Liver (tissue), 9 donors: ENCODE data around the gene AGPAT1. TPM values are rescaled to one million over a fixed set of nuclear protein-coding genes. Genes with fewer than 3 reads are reported as not detected.

ENCODE experiments used
- DNase-seq: peaks from one replicate; pipeline ENCODE4 v3.0.0-alpha.2; 2017; ENCODE audit warnings: low spot score
- H3K27ac ChIP-seq, 2 donors: one replicate each; pipeline ENCODE4 v1.7.0; 2013; ENCODE audit warnings: inconsistent platforms in 2 of 2, low read length in 2 of 2, control low read depth in 1 of 2, low read depth in 1 of 2, mild to moderate bottlenecking in 1 of 2
- H3K27me3 ChIP-seq, 4 donors: one replicate each; pipeline versions ENCODE4 v1.6.1 to v1.7.0; 2013; ENCODE audit warnings: low read length in 3 of 4, inconsistent platforms in 1 of 4, mild to moderate bottlenecking in 1 of 4, moderate library complexity in 1 of 4; ENCODE audit not compliant: control insufficient read depth in 4 of 4, insufficient read depth in 4 of 4
- H3K36me3 ChIP-seq, 4 donors: one replicate each; pipeline versions ENCODE4 v1.6.1 to v1.7.0; 2013; ENCODE audit warnings: low read length in 3 of 4, mild to moderate bottlenecking in 3 of 4, low read depth in 1 of 4, moderate library complexity in 1 of 4; ENCODE audit not compliant: control insufficient read depth in 4 of 4, insufficient read depth in 3 of 4
- H3K4me1 ChIP-seq, 4 donors: one replicate each; pipeline versions ENCODE4 v1.6.1 to v1.7.0; 2013; ENCODE audit warnings: low read length in 3 of 4, mild to moderate bottlenecking in 3 of 4, moderate library complexity in 1 of 4; ENCODE audit not compliant: control insufficient read depth in 4 of 4, insufficient read depth in 4 of 4
- H3K4me3 ChIP-seq, 3 donors: one replicate each; pipeline versions ENCODE4 v1.6.1 to v1.7.0; 2013; ENCODE audit warnings: low read length in 3 of 3, control low read depth in 1 of 3, low read depth in 1 of 3, mild to moderate bottlenecking in 1 of 3
- H3K9ac ChIP-seq, 2 donors: one replicate each; pipeline ENCODE4 v1.7.0; 2013; ENCODE audit warnings: low read length in 2 of 2, mild to moderate bottlenecking in 2 of 2, moderate library complexity in 2 of 2, control low read depth in 1 of 2, low read depth in 1 of 2
- H3K9me3 ChIP-seq, 4 donors: one replicate each; pipeline versions ENCODE4 v1.6.1 to v1.7.0; 2013; ENCODE audit warnings: low read length in 3 of 4; ENCODE audit not compliant: control insufficient read depth in 4 of 4
- ATF3 ChIP-seq: IDR thresholded peaks from 2 replicates; pipeline ENCODE4 v1.6.1; 2016; ENCODE audit warnings: antibody characterized with exemption
- EGR1 ChIP-seq, 2 donors: IDR thresholded peaks; 2 replicates each; pipeline ENCODE4 v1.6.1; 2016 to 2018; ENCODE audit warnings: antibody characterized with exemption in 2 of 2, low read depth in 2 of 2
- FOXA1 ChIP-seq: IDR thresholded peaks from 2 replicates; pipeline ENCODE4 v1.6.1; 2016; ENCODE audit warnings: antibody characterized with exemption
- FOXA2 ChIP-seq: IDR thresholded peaks from 2 replicates; pipeline ENCODE4 v1.6.1; 2016; ENCODE audit warnings: antibody characterized with exemption
- GABPA ChIP-seq, 2 donors: IDR thresholded peaks in 1 of 2; conservative IDR thresholded peaks in 1 of 2; 2 replicates each; pipeline ENCODE4 v1.6.1; 2016; ENCODE audit warnings: antibody characterized with exemption in 2 of 2, mild to moderate bottlenecking in 1 of 2, moderate library complexity in 1 of 2
- HNF4A ChIP-seq, 2 donors: conservative IDR thresholded peaks; 2 replicates each; pipeline ENCODE4 v1.6.1; 2016; ENCODE audit warnings: antibody characterized with exemption in 2 of 2, mild to moderate bottlenecking in 2 of 2
- HNF4G ChIP-seq: IDR thresholded peaks from 2 replicates; pipeline ENCODE4 v1.6.1; 2016; ENCODE audit warnings: antibody characterized with exemption
- JUND ChIP-seq, 2 donors: IDR thresholded peaks; 2 replicates each; pipeline ENCODE4 v1.6.1; 2016; ENCODE audit warnings: antibody characterized with exemption in 2 of 2
- MAX ChIP-seq: IDR thresholded peaks from 2 replicates; pipeline ENCODE4 v1.6.1; 2016; ENCODE audit warnings: antibody characterized with exemption
- NR2F2 ChIP-seq: IDR thresholded peaks from 2 replicates; pipeline ENCODE4 v1.6.1; 2016; ENCODE audit warnings: antibody characterized with exemption
- RAD21 ChIP-seq, 2 donors: IDR thresholded peaks; 2 replicates each; pipeline ENCODE4 v1.6.1; 2016; ENCODE audit warnings: antibody characterized with exemption in 2 of 2, mild to moderate bottlenecking in 2 of 2
- RXRA ChIP-seq, 2 donors: IDR thresholded peaks; 2 replicates each; pipeline ENCODE4 v1.6.1; 2017 to 2018; ENCODE audit warnings: antibody characterized with exemption in 2 of 2, mild to moderate bottlenecking in 1 of 2
- SP1 ChIP-seq: IDR thresholded peaks from 2 replicates; pipeline ENCODE4 v1.6.1; 2018; ENCODE audit warnings: antibody characterized with exemption, mild to moderate bottlenecking
- TAF1 ChIP-seq: conservative IDR thresholded peaks from 2 replicates; pipeline ENCODE4 v1.6.1; 2016; ENCODE audit warnings: antibody characterized with exemption, mild to moderate bottlenecking
- YY1 ChIP-seq: IDR thresholded peaks from 2 replicates; pipeline ENCODE4 v1.6.1; 2016; ENCODE audit warnings: antibody characterized with exemption, mild to moderate bottlenecking
- WGBS: extraction: QIAGEN DNeasy Blood & Tissue Kit; methylation state at CpG from one replicate; pipeline ENCODE4 v1.1.7; 2013; 5-methylcytosine and 5-hydroxymethylcytosine counted together
- polyA plus RNA-seq, 2 donors: library from polyadenylated mRNA; stranded (reverse) in 1 of 2; unstranded in 1 of 2; fragments of 200-250 nt in 1 of 2; fragments of >200 nt in 1 of 2; fragmentation: Nextera tagmentation in 1 of 2; extraction: Ambion mirVana in 1 of 2; gene quantifications; one replicate each; pipeline versions ENCODE4 v1.2.1 to v1.2.3, GENCODE V29; 2013 to 2015
- total RNA-seq, 2 donors: library from RNA; depleted of rRNA; stranded (reverse); fragments of >200 nt; gene quantifications; one replicate each; pipeline ENCODE4 v1.2.3, GENCODE V29; 2014
- TF ChIP-seq, protein P1 (sequence below): IDR thresholded peaks from 2 replicates; pipeline ENCODE4 v1.6.1; 2016; ENCODE audit warnings: antibody characterized with exemption
- TF ChIP-seq, protein P2 (sequence below): fragments of 150-350 bp; IDR thresholded peaks from 2 replicates; pipeline ENCODE4 v1.5.1; 2017; ENCODE audit warnings: improper control_type of control experiment, low read depth, low read length; ENCODE audit not compliant: missing input control
- donor health status: healthy.
- donor health status: healthy.
- donor health status: healthy.
- donor health status: healthy.
- donor health status: healthy.

Gene AGPAT1
- total and polyA plus RNA-seq, 4 donors, result 10.4 to 45.1 (median 17.5) TPM

DNA sequence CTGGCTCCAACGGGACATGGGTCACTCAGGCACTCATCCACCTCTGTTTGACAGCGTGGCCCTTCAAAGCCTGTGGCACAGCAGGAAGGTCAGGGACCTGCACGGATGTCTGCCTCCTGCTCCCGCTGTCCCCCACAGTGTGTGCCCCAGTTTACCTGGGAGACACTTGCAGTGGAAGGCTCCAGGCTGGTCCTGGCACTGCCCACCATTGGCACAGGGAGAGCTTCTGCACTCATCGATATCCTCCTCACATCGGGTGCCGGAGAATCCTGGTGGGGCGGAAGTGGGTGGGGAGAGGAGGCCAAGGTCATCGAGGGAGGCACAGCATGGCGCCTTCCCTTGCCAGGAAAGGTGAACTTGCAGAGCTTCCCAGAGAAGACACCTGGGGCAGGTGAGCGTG is 41.1 kb upstream of the AGPAT1 start:
- no peak overlapping the region for H3K9ac ChIP-seq
- H3K9me3 ChIP-seq, result no peaks in the 10 kb centered on the region
- no peaks in the 10 kb centered on the region for H3K36me3 ChIP-seq
- no peaks in the 10 kb centered on the region for H3K27me3 ChIP-seq
- no peak overlapping the region for H3K27ac ChIP-seq
- H3K4me3 ChIP-seq, result no peak overlapping the region
- no peaks in the 10 kb centered on the region for H3K4me1 ChIP-seq
- TF ChIP-seq ATF3 (no peak), EGR1 (IDR thresholded peaks at IDR 0.05; ENCODE audit: low read depth in 2 of 2) (no peak), MAX (no peak), TAF1 (no peak), FOXA2 (no peak), SP1 (no peak), HNF4G (no peak), FOXA1 (no peak), HNF4A (conservative IDR thresholded peaks at IDR 0.05) (no peak), NR2F2 (no peak), GABPA (IDR thresholded peaks at IDR 0.05 in 1 of 2, conservative IDR thresholded peaks at IDR 0.05 in 1 of 2) (no peak), RAD21 (IDR thresholded peaks at IDR 0.05) (no peak)
- TF ChIP-seq, protein P1, sequence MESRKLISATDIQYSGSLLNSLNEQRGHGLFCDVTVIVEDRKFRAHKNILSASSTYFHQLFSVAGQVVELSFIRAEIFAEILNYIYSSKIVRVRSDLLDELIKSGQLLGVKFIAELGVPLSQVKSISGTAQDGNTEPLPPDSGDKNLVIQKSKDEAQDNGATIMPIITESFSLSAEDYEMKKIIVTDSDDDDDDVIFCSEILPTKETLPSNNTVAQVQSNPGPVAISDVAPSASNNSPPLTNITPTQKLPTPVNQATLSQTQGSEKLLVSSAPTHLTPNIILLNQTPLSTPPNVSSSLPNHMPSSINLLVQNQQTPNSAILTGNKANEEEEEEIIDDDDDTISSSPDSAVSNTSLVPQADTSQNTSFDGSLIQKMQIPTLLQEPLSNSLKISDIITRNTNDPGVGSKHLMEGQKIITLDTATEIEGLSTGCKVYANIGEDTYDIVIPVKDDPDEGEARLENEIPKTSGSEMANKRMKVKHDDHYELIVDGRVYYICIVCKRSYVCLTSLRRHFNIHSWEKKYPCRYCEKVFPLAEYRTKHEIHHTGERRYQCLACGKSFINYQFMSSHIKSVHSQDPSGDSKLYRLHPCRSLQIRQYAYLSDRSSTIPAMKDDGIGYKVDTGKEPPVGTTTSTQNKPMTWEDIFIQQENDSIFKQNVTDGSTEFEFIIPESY, result no peak
- TF ChIP-seq, protein P2, sequence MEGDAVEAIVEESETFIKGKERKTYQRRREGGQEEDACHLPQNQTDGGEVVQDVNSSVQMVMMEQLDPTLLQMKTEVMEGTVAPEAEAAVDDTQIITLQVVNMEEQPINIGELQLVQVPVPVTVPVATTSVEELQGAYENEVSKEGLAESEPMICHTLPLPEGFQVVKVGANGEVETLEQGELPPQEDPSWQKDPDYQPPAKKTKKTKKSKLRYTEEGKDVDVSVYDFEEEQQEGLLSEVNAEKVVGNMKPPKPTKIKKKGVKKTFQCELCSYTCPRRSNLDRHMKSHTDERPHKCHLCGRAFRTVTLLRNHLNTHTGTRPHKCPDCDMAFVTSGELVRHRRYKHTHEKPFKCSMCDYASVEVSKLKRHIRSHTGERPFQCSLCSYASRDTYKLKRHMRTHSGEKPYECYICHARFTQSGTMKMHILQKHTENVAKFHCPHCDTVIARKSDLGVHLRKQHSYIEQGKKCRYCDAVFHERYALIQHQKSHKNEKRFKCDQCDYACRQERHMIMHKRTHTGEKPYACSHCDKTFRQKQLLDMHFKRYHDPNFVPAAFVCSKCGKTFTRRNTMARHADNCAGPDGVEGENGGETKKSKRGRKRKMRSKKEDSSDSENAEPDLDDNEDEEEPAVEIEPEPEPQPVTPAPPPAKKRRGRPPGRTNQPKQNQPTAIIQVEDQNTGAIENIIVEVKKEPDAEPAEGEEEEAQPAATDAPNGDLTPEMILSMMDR, result no peak
- WGBS, result 87% methylated on average over 11 of the region's 11 CpGs
- no peak for DNase-seq

DNA sequence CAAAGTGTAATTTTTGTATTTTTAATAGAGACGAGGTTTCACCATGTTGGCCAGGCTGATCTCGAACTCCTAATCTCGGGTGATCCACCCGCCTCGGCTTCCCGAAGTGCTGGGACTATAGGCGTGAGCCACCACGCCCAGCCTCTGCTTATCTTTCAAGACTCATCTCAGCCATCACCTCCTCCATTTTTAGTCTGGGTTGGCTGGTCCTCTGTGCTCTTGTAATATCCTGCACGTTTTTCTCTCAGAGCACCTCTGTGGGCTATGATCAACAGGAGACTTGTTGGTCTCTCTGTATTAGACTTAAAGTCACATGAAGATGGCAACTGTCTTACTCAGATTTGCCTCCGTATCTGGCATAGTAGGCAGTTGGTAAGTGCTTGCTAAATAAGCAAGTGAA is 40.4 kb upstream of the AGPAT1 start:
- TF ChIP-seq YY1 (no peak), SP1 (no peak), EGR1 (IDR thresholded peaks at IDR 0.05; ENCODE audit: low read depth in 2 of 2) (no peak), FOXA2 (no peak), MAX (no peak), ATF3 (no peak), HNF4A (conservative IDR thresholded peaks at IDR 0.05) (no peak), TAF1 (no peak), NR2F2 (no peak), HNF4G (no peak), RXRA (IDR thresholded peaks at IDR 0.05) (no peak), FOXA1 (no peak), JUND (IDR thresholded peaks at IDR 0.05) (no peak), GABPA (IDR thresholded peaks at IDR 0.05 in 1 of 2, conservative IDR thresholded peaks at IDR 0.05 in 1 of 2) (no peak)
- TF ChIP-seq, protein P1, result no peak
- TF ChIP-seq, protein P2, result no peak
- Histone ChIP-seq H3K27me3 (no peaks in the 10 kb centered on the region), H3K4me1 (no peaks in the 10 kb centered on the region), H3K9ac (no peak overlapping the region), H3K4me3 (no peak overlapping the region), H3K9me3 (no peaks in the 10 kb centered on the region), H3K36me3 (no peaks in the 10 kb centered on the region), H3K27ac (no peak overlapping the region)
- DNase-seq, result no peak
- WGBS, result 78% methylated on average over 10 of the region's 10 CpGs
